Natural killer cell treated with Interleukin-12 subunit alpha and Interleukin-12 subunit beta and Interleukin-15 and Interleukin-18, amount 100 ng/mL, for 72 hours (primary cell): ENCODE results near the gene GRK1. TPM values are rescaled to one million over a fixed set of nuclear protein-coding genes. Genes with fewer than 3 reads are reported as not detected.

ENCODE experiments used
- ATAC-seq, 2 donors: fragments of 150-1000 bp; cut with Tn5 transposase in 1 of 2; sonication (Bioruptor Pico), chemical (Tn5 transposase) in 1 of 2; 2 replicates each; pipeline ENCODE4 v1.10.0; 2021
- DNase-seq: peaks from one replicate; pipeline ENCODE4 v3.0.0; 2022; ENCODE audit warnings: low spot score
- H3K27ac Mint-ChIP-seq, 2 donors: 1 replicate in 1 of 2; 2 replicates in 1 of 2; pipeline ENCODE4 v1.8.0; 2022; ENCODE audit warnings: mixed read lengths in 2 of 2, mild to moderate bottlenecking in 1 of 2, moderate library complexity in 1 of 2
- H3K27me3 Mint-ChIP-seq, 2 donors: 1 replicate in 1 of 2; 2 replicates in 1 of 2; pipeline ENCODE4 v1.8.0; 2022; ENCODE audit warnings: mixed read lengths in 2 of 2
- H3K36me3 Mint-ChIP-seq: one replicate; pipeline ENCODE4 v1.8.0; 2022; ENCODE audit warnings: mixed read lengths
- H3K4me1 Mint-ChIP-seq, 2 donors: 1 replicate in 1 of 2; 2 replicates in 1 of 2; pipeline ENCODE4 v1.8.0; 2022; ENCODE audit warnings: low read depth in 2 of 2, mixed read lengths in 2 of 2, mild to moderate bottlenecking in 1 of 2
- H3K4me3 Mint-ChIP-seq: one replicate; pipeline ENCODE4 v1.8.0; 2022; ENCODE audit warnings: mixed read lengths
- H3K9me3 Mint-ChIP-seq: 2 replicates; pipeline ENCODE4 v1.8.0; 2022; ENCODE audit warnings: mixed read lengths
- total RNA-seq, 2 donors: library from RNA; stranded (reverse); gene quantifications; one replicate each; pipeline ENCODE4 v1.2.3, GENCODE V29; 2022

The GRK1 gene
- total RNA-seq, 2 donors from 2014 or later, result 0.14 TPM; not detected in 1

- no peaks in the 10 kb centered on the region for H3K27me3 Mint-ChIP-seq
- no peak for ATAC-seq
- H3K4me3 Mint-ChIP-seq, result peak overlapping the region; percentile 23
- peaks cover 5% of the 10 kb centered on the region for H3K36me3 Mint-ChIP-seq
- no peaks in the 10 kb centered on the region for H3K9me3 Mint-ChIP-seq
- H3K4me1 Mint-ChIP-seq, result peaks cover 6 to 12% of the 10 kb centered on the region in 2 donors
- no peak for DNase-seq
- peak overlapping the region in 1 of 2 donors; percentile 44 for H3K27ac Mint-ChIP-seq
These were observed 39.9 kb upstream of the GRK1 start for GRCh38 chr13:113627136-113627535.

GRCh38 chr13:113628291-113629270 lies 38.4 kb upstream of the GRK1 start:
- H3K27ac Mint-ChIP-seq, result no peak overlapping the region
- no peaks in the 10 kb centered on the region for H3K27me3 Mint-ChIP-seq
- no peaks in the 10 kb centered on the region for H3K9me3 Mint-ChIP-seq
- peaks cover 5% of the 10 kb centered on the region for H3K36me3 Mint-ChIP-seq
- peaks cover 6 to 12% of the 10 kb centered on the region in 2 donors for H3K4me1 Mint-ChIP-seq
- ATAC-seq, result no peak
- H3K4me3 Mint-ChIP-seq, result no peak overlapping the region
- DNase-seq, result no peak

GRCh38 chr13:113629866-113630265 lies 37.2 kb upstream of the GRK1 start:
- H3K4me1 Mint-ChIP-seq, result peaks cover 6 to 12% of the 10 kb centered on the region in 2 donors
- H3K9me3 Mint-ChIP-seq, result no peaks in the 10 kb centered on the region
- no peaks in the 10 kb centered on the region for H3K27me3 Mint-ChIP-seq
- DNase-seq, result no peak
- peaks cover 8% of the 10 kb centered on the region for H3K36me3 Mint-ChIP-seq
- H3K4me3 Mint-ChIP-seq, result no peak overlapping the region
- no peak overlapping the region for H3K27ac Mint-ChIP-seq
- ATAC-seq, result no peak

- peaks cover 6 to 12% of the 10 kb centered on the region in 2 donors for H3K4me1 Mint-ChIP-seq
- no peaks in the 10 kb centered on the region for H3K27me3 Mint-ChIP-seq
- no peak overlapping the region for H3K4me3 Mint-ChIP-seq
- peaks cover 8% of the 10 kb centered on the region for H3K36me3 Mint-ChIP-seq
- H3K27ac Mint-ChIP-seq, result no peak overlapping the region
- no peak for ATAC-seq
- no peaks in the 10 kb centered on the region for H3K9me3 Mint-ChIP-seq
- no peak for DNase-seq
These were observed 36.7 kb upstream of the GRK1 start for GRCh38 chr13:113630296-113630695.

GRCh38 chr13:113630804-113631203 lies 36.2 kb upstream of the GRK1 start:
- H3K27me3 Mint-ChIP-seq, result no peaks in the 10 kb centered on the region
- H3K4me3 Mint-ChIP-seq, result no peak overlapping the region
- H3K9me3 Mint-ChIP-seq, result no peaks in the 10 kb centered on the region
- ATAC-seq (no peak), DNase-seq (no peak)
- H3K27ac Mint-ChIP-seq, result no peak overlapping the region
- H3K36me3 Mint-ChIP-seq, result peaks cover 8% of the 10 kb centered on the region
- peaks cover 6 to 12% of the 10 kb centered on the region in 2 donors for H3K4me1 Mint-ChIP-seq

GRCh38 chr13:113631341-113632095 lies 35.5 kb upstream of the GRK1 start:
- ATAC-seq, result no peak
- Mint-ChIP-seq H3K27me3 (no peaks in the 10 kb centered on the region), H3K4me3 (no peak overlapping the region), H3K36me3 (peaks cover 8% of the 10 kb centered on the region), H3K27ac (no peak overlapping the region), H3K9me3 (no peaks in the 10 kb centered on the region), H3K4me1 (peaks cover 5 to 12% of the 10 kb centered on the region in 2 donors)
- no peak for DNase-seq

GRCh38 chr13:113632706-113633484 lies 34.1 kb upstream of the GRK1 start:
- H3K36me3 Mint-ChIP-seq, result peaks cover 8% of the 10 kb centered on the region
- no peak overlapping the region for H3K27ac Mint-ChIP-seq
- no peak overlapping the region for H3K4me3 Mint-ChIP-seq
- ATAC-seq (no peak), DNase-seq (no peak)
- H3K9me3 Mint-ChIP-seq, result no peaks in the 10 kb centered on the region
- no peaks in the 10 kb centered on the region for H3K27me3 Mint-ChIP-seq
- peaks cover 0 to 12% of the 10 kb centered on the region in 2 donors for H3K4me1 Mint-ChIP-seq

- Mint-ChIP-seq H3K4me1 (peaks cover 0 to 12% of the 10 kb centered on the region in 2 donors), H3K4me3 (no peak overlapping the region), H3K27me3 (no peaks in the 10 kb centered on the region), H3K36me3 (peaks cover 8% of the 10 kb centered on the region), H3K9me3 (no peaks in the 10 kb centered on the region), H3K27ac (no peak overlapping the region)
- DNase-seq, result no peak
- ATAC-seq, result no peak
These were observed 33.5 kb upstream of the GRK1 start for GRCh38 chr13:113633485-113633873.

GRCh38 chr13:113634279-113635047 lies 32.6 kb upstream of the GRK1 start:
- H3K27ac Mint-ChIP-seq, result no peak overlapping the region
- H3K4me1 Mint-ChIP-seq, result peaks cover 0 to 6% of the 10 kb centered on the region in 2 donors
- peaks cover 8% of the 10 kb centered on the region for H3K36me3 Mint-ChIP-seq
- ATAC-seq (no peak), DNase-seq (no peak)
- H3K27me3 Mint-ChIP-seq, result no peaks in the 10 kb centered on the region
- H3K4me3 Mint-ChIP-seq, result no peak overlapping the region
- no peaks in the 10 kb centered on the region for H3K9me3 Mint-ChIP-seq

- peak in 1 of 2 donors; percentile 36 for ATAC-seq
- H3K4me3 Mint-ChIP-seq, result no peak overlapping the region
- H3K27ac Mint-ChIP-seq, result no peak overlapping the region
- H3K27me3 Mint-ChIP-seq, result no peaks in the 10 kb centered on the region
- peaks cover 0 to 4% of the 10 kb centered on the region in 2 donors for H3K4me1 Mint-ChIP-seq
- peaks cover 8% of the 10 kb centered on the region for H3K36me3 Mint-ChIP-seq
- no peaks in the 10 kb centered on the region for H3K9me3 Mint-ChIP-seq
- DNase-seq, result no peak
These were observed 32.0 kb upstream of the GRK1 start for GRCh38 chr13:113635048-113635420.

GRCh38 chr13:113635709-113636108 lies 31.3 kb upstream of the GRK1 start:
- H3K27ac Mint-ChIP-seq, result no peak overlapping the region
- H3K9me3 Mint-ChIP-seq, result no peaks in the 10 kb centered on the region
- peaks cover 0 to 4% of the 10 kb centered on the region in 2 donors for H3K4me1 Mint-ChIP-seq
- ATAC-seq (no peak), DNase-seq (no peak)
- H3K4me3 Mint-ChIP-seq, result no peak overlapping the region
- no peaks in the 10 kb centered on the region for H3K27me3 Mint-ChIP-seq
- H3K36me3 Mint-ChIP-seq, result peaks cover 13% of the 10 kb centered on the region

- no peak for ATAC-seq
- H3K9me3 Mint-ChIP-seq, result no peaks in the 10 kb centered on the region
- H3K27ac Mint-ChIP-seq, result no peak overlapping the region
- DNase-seq, result no peak
- no peaks in the 10 kb centered on the region for H3K27me3 Mint-ChIP-seq
- peaks cover 0 to 4% of the 10 kb centered on the region in 2 donors for H3K4me1 Mint-ChIP-seq
- H3K36me3 Mint-ChIP-seq, result peaks cover 14% of the 10 kb centered on the region
- H3K4me3 Mint-ChIP-seq, result no peak overlapping the region
These were observed 30.6 kb upstream of the GRK1 start for GRCh38 chr13:113636266-113636963.
